Mucosa of gallbladder (tissue), 1 donor: Measurements from ENCODE around the gene KMT2C. TPM values are rescaled to one million over a fixed set of nuclear protein-coding genes. Genes with fewer than 3 reads are reported as not detected.

Source experiments
- DNase-seq: peaks from one replicate; pipeline ENCODE4 v3.0.0-alpha.2; 2020; ENCODE audit warnings: low spot score
- total RNA-seq: library from RNA; stranded (reverse); gene quantifications from one replicate; pipeline ENCODE4 v1.2.1, GENCODE V29; 2021
- donor health status: DM: no; HTN: no; CAD: no.

KMT2C gene
- total RNA-seq, 1 donor from 2014 or later = 85.0 TPM

- DNase-seq = no peak
Observed at GRCh38 chr7:152108359-152108758, 327.4 kb downstream of the KMT2C start.

- no peak for DNase-seq
Observed at GRCh38 chr7:152107945-152108344, 327.9 kb downstream of the KMT2C start.

- DNase-seq = no peak
Observed at GRCh38 chr7:152106990-152107389, 328.8 kb downstream of the KMT2C start.

GRCh38 chr7:152105205-152105604 lies 330.6 kb downstream of the KMT2C start:
- no peak for DNase-seq

GRCh38 chr7:152103691-152104090 lies 332.1 kb downstream of the KMT2C start:
- DNase-seq = no peak

GRCh38 chr7:152103066-152103465 lies 332.7 kb downstream of the KMT2C start:
- DNase-seq = no peak

- DNase-seq = no peak
Observed at GRCh38 chr7:152097330-152097729, 338.5 kb downstream of the KMT2C start.

GRCh38 chr7:152095771-152096170 lies 340.0 kb downstream of the KMT2C start:
- no peak for DNase-seq

- DNase-seq = no peak
Observed at GRCh38 chr7:152093717-152094116, 342.1 kb downstream of the KMT2C start.

- no peak for DNase-seq
Observed at GRCh38 chr7:152090747-152091146, 345.1 kb downstream of the KMT2C start.

GRCh38 chr7:152089183-152089582 lies 346.6 kb downstream of the KMT2C start:
- no peak for DNase-seq

- no peak for DNase-seq
Observed at GRCh38 chr7:152086513-152086912, 349.3 kb downstream of the KMT2C start.

- no peak for DNase-seq
Observed at GRCh38 chr7:152085131-152085530, 350.7 kb downstream of the KMT2C start.

Other genes starting within 250 kb of the KMT2C start
- 0.69 TPM for gene XRCC2, start 240.1 kb upstream of the KMT2C start, total RNA-seq